Measurements from ENCODE around the gene HLA-E. TPM values are rescaled to one million over a fixed set of nuclear protein-coding genes. Genes with fewer than 3 reads are reported as not detected.

HLA-E gene
- total RNA-seq, 1 experiment from 2014 or later: 41.1 TPM

DNA sequence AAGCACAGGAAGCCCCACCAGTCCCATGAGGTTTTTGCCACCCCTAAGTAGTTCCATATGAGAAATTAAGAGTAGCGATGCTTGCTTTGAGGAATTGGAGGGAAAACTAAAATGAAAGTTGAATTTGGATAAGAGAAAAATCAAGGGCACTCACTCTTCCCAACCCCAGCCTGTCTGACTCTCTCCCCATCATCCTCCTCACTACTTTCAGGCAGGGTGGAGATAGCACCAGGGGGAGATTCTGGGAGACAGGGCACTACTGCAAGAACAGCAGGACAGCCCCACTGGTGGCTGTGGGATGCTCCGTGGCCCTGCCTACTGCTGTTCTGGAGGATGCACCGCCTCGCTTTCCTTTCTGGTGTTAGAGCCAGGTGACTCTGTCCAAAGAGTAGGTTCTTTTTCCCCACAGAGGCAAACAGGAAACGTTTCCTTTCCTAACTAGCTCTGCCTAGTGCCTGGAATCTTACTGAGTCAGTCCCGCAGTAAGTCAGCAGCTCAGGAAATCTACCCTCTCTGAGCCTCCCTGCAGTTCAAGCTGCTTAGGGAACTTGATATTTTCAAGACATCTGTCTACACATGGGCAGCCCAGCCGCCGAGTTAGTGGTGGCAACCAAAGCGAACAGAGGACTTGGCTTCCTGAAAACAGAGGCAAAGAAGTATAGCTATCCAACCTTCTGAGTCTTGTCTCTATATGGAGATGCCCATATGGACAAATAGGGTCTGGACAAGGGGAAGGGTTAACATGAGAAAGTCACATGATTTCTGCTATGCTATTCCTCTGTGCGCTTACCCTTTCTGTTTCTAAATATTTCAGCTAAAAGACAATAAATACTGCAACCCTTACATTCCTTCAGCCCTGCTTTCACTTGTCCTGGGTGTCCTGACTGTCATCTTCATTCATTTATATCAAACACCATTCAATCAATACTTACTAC lies 11.4 kb downstream of the HLA-E start:
- H3K4me3 ChIP-seq (ENCODE audit: low read depth, low read length, poor library complexity, severe bottlenecking): no peak overlapping the region
- no peaks in the 10 kb centered on the region for H3K36me3 ChIP-seq (ENCODE audit: insufficient read depth, low read length, poor library complexity, severe bottlenecking)
- no peak overlapping the region for H3K27ac ChIP-seq (ENCODE audit: low read depth, low read length, poor library complexity, severe bottlenecking)
- BruUV-seq (replicated peaks): no TSS peak
- H3K4me1 ChIP-seq (ENCODE audit: insufficient read depth, low read length, poor library complexity, severe bottlenecking): peaks cover 7% of the 10 kb centered on the region
- no peaks in the 10 kb centered on the region for H3K9me3 ChIP-seq (ENCODE audit: low read depth, low read length, poor library complexity, severe bottlenecking)
- intact Hi-C loops (cut with micrococcal nuclease; ENCODE audit: unreplicated experiment): no loop called here
- DNase-seq (ENCODE audit: low spot score): peak; percentile 12
- H3K27me3 ChIP-seq (replicated peaks; ENCODE audit: insufficient read depth, low read depth, low read length, poor library complexity): no peaks in the 10 kb centered on the region
- ChIA-PET CTCF (interaction anchor here (0.6 to 1.5 kb wide), 2 partner anchors 16 to 47 kb away, joined by 3 to 7 read pairs; no protein-coding TSS in a partner anchor), POLR2A (ENCODE audit: low non-redundant PET) (no interaction called here)
- TF ChIP-seq, protein P1, sequence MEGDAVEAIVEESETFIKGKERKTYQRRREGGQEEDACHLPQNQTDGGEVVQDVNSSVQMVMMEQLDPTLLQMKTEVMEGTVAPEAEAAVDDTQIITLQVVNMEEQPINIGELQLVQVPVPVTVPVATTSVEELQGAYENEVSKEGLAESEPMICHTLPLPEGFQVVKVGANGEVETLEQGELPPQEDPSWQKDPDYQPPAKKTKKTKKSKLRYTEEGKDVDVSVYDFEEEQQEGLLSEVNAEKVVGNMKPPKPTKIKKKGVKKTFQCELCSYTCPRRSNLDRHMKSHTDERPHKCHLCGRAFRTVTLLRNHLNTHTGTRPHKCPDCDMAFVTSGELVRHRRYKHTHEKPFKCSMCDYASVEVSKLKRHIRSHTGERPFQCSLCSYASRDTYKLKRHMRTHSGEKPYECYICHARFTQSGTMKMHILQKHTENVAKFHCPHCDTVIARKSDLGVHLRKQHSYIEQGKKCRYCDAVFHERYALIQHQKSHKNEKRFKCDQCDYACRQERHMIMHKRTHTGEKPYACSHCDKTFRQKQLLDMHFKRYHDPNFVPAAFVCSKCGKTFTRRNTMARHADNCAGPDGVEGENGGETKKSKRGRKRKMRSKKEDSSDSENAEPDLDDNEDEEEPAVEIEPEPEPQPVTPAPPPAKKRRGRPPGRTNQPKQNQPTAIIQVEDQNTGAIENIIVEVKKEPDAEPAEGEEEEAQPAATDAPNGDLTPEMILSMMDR (conservative IDR thresholded peaks at IDR 0.05; ENCODE audit: low read depth, low read length): no peak
- TF ChIP-seq EZH2 (IDR thresholded peaks at IDR 0.05; ENCODE audit: borderline replicate concordance, low read depth, low read length, poor library complexity, severe bottlenecking): no peak

DNA sequence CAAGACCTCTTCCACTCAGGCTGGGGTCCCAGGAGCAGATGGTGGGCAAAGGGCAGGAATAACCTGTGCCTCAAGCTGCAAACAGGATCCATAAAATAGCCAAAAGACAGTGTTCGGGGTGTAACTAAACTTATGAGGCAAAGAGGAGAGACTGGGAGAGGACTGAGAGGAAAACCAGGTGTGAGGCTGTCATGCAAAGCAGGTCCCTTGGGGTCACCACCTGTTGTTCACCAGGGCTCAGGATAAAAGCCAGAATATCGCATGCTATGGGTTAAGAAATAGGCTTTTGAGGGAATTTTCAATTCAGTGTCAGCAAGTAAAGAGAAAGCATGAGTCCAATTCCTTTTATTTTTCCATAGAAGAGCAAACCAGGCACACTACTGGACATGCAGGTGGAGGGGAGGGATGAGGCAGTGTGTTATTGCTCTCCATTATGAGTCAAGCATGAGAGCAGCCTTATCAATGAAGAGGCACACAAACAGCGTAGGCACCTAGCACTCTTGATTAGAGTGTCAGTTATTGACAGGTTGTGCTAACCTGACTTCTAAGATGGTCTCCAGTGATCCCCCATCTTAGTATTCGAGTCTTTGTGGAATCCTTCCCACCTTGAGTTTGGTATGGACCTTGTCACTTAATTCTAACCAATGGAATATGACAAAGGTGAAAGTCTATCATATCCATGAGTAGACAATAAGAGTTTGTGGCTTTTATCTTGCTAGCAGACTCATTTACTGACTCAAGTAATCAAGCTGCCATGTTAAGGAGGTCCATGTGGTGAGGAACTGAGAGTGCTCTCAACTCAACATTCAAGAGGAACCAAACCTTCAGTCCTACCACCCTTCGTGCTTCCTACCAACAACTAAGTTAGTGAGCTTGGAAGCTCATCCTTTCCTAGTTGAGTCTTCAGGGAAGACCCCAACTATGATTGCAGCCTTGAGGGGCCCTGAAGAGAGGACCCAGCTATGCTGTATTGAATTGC lies 18.8 kb downstream of the HLA-E start:
- no peak for DNase-seq (ENCODE audit: low spot score)
- Histone ChIP-seq H3K4me3 (ENCODE audit: low read depth, low read length, poor library complexity, severe bottlenecking) (no peak overlapping the region), H3K36me3 (ENCODE audit: insufficient read depth, low read length, poor library complexity, severe bottlenecking) (no peaks in the 10 kb centered on the region), H3K27me3 (replicated peaks; ENCODE audit: insufficient read depth, low read depth, low read length, poor library complexity) (no peaks in the 10 kb centered on the region), H3K9me3 (ENCODE audit: low read depth, low read length, poor library complexity, severe bottlenecking) (no peaks in the 10 kb centered on the region), H3K4me1 (ENCODE audit: insufficient read depth, low read length, poor library complexity, severe bottlenecking) (no peaks in the 10 kb centered on the region), H3K27ac (ENCODE audit: low read depth, low read length, poor library complexity, severe bottlenecking) (no peak overlapping the region)
- intact Hi-C loops (cut with micrococcal nuclease; ENCODE audit: unreplicated experiment): no loop called here
- no TSS peak for BruUV-seq (replicated peaks)
- TF ChIP-seq, protein P1 (conservative IDR thresholded peaks at IDR 0.05; ENCODE audit: low read depth, low read length): no peak
- no peak for TF ChIP-seq EZH2 (IDR thresholded peaks at IDR 0.05; ENCODE audit: borderline replicate concordance, low read depth, low read length, poor library complexity, severe bottlenecking)
- CTCF ChIA-PET: no interaction called here
- POLR2A ChIA-PET (ENCODE audit: low non-redundant PET): no interaction called here

DNA sequence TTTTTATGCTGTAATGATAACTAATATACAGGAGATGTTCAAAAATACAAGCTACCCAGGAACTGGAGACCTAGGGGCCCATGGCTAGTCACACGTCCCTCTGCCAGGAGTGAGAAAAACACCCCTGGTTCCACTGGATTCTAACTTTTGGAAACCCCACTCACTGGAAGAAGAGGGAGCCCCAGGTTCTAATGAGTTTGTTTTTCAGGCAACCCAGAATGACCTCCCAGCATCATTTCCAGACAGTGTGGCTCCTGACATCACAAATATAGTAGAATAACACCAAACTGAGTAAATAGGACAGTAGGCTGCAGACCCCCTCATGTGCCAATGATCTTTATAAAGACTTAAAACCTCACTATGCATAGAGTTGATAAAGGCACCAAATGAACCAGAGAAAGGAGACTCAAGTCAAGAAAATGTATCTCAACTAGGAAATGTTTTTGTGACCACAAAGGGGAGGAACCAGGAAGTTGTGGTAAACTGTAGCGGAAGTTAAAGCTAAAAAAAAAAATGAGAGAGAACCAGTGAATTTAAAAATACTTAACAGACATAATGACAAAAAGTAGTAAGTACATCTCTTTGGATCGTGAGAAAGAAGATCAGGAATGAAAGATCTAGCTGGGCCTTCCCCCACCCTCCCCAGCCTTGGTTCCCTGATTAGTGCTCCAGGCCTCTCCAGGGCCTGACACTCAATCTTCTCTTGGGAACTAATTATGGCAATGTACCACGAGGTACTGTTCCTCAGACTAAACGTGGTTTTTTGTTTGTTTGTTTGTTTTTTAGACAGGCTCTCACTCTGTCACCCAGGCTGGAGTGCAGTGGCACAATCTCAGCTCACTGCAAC lies 19.8 kb downstream of the HLA-E start:
- CTCF ChIA-PET: no interaction called here
- no peaks in the 10 kb centered on the region for H3K36me3 ChIP-seq (ENCODE audit: insufficient read depth, low read length, poor library complexity, severe bottlenecking)
- BruUV-seq (replicated peaks): no TSS peak
- intact Hi-C loops (cut with micrococcal nuclease; ENCODE audit: unreplicated experiment): no loop called here
- H3K27me3 ChIP-seq (replicated peaks; ENCODE audit: insufficient read depth, low read depth, low read length, poor library complexity): no peaks in the 10 kb centered on the region
- no peaks in the 10 kb centered on the region for H3K4me1 ChIP-seq (ENCODE audit: insufficient read depth, low read length, poor library complexity, severe bottlenecking)
- no peak overlapping the region for H3K4me3 ChIP-seq (ENCODE audit: low read depth, low read length, poor library complexity, severe bottlenecking)
- POLR2A ChIA-PET (ENCODE audit: low non-redundant PET): no interaction called here
- TF ChIP-seq, protein P1 (conservative IDR thresholded peaks at IDR 0.05; ENCODE audit: low read depth, low read length): no peak
- no peak for TF ChIP-seq EZH2 (IDR thresholded peaks at IDR 0.05; ENCODE audit: borderline replicate concordance, low read depth, low read length, poor library complexity, severe bottlenecking)
- no peaks in the 10 kb centered on the region for H3K9me3 ChIP-seq (ENCODE audit: low read depth, low read length, poor library complexity, severe bottlenecking)
- DNase-seq (ENCODE audit: low spot score): no peak
- no peak overlapping the region for H3K27ac ChIP-seq (ENCODE audit: low read depth, low read length, poor library complexity, severe bottlenecking)

Measured in A673 (cell line).